ENCODE data around the gene CIB1. TPM values are rescaled to one million over a fixed set of nuclear protein-coding genes. Genes with fewer than 3 reads are reported as not detected.

The CIB1 gene
- total RNA-seq, 1 donor from 2014 or later = 42.7 TPM

GRCh38 chr15:90210593-90210992, 23.1 kb downstream of the CIB1 start:
- H3K4me1 ChIP-seq = peaks cover 64% of the 10 kb centered on the region
- DNase-seq (ENCODE audit: extremely low spot score in 2 of 2) = no peak

GRCh38 chr15:90209591-90209990, 24.1 kb downstream of the CIB1 start:
- H3K4me3 ChIP-seq = no peak overlapping the region
- peaks cover 72% of the 10 kb centered on the region for H3K4me1 ChIP-seq
- H3K36me3 ChIP-seq = no peaks in the 10 kb centered on the region
- intact Hi-C loops (cut with DNase I) = no loop called here
- H3K9me3 ChIP-seq = no peaks in the 10 kb centered on the region
- H3K27me3 ChIP-seq = no peaks in the 10 kb centered on the region
- peak overlapping the region; percentile 66 for H3K27ac ChIP-seq
- DNase-seq (ENCODE audit: extremely low spot score in 2 of 2) = no peak
- TF ChIP-seq, protein P1, sequence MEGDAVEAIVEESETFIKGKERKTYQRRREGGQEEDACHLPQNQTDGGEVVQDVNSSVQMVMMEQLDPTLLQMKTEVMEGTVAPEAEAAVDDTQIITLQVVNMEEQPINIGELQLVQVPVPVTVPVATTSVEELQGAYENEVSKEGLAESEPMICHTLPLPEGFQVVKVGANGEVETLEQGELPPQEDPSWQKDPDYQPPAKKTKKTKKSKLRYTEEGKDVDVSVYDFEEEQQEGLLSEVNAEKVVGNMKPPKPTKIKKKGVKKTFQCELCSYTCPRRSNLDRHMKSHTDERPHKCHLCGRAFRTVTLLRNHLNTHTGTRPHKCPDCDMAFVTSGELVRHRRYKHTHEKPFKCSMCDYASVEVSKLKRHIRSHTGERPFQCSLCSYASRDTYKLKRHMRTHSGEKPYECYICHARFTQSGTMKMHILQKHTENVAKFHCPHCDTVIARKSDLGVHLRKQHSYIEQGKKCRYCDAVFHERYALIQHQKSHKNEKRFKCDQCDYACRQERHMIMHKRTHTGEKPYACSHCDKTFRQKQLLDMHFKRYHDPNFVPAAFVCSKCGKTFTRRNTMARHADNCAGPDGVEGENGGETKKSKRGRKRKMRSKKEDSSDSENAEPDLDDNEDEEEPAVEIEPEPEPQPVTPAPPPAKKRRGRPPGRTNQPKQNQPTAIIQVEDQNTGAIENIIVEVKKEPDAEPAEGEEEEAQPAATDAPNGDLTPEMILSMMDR (IDR thresholded peaks at IDR 0.05) = no peak
- TF ChIP-seq POLR2A (IDR thresholded peaks at IDR 0.05) = no peak
- no peak for TF ChIP-seq POLR2AphosphoS5 (IDR thresholded peaks at IDR 0.05; ENCODE audit: insufficient read depth in 1 of 2, low read depth in 1 of 2)

More at GRCh38 chr15:90210593-90210992, 23.1 kb downstream of the CIB1 start:
- H3K27me3 ChIP-seq = no peaks in the 10 kb centered on the region
- H3K36me3 ChIP-seq = no peaks in the 10 kb centered on the region
- no peaks in the 10 kb centered on the region for H3K9me3 ChIP-seq
- TF ChIP-seq POLR2AphosphoS5 (IDR thresholded peaks at IDR 0.05; ENCODE audit: insufficient read depth in 1 of 2, low read depth in 1 of 2) (no peak), POLR2A (IDR thresholded peaks at IDR 0.05) (no peak)
- TF ChIP-seq, protein P1 (IDR thresholded peaks at IDR 0.05) = no peak
- intact Hi-C loops (cut with DNase I) = no loop called here
- H3K27ac ChIP-seq = peak overlapping the region; percentile 66
- no peak overlapping the region for H3K4me3 ChIP-seq

DNA sequence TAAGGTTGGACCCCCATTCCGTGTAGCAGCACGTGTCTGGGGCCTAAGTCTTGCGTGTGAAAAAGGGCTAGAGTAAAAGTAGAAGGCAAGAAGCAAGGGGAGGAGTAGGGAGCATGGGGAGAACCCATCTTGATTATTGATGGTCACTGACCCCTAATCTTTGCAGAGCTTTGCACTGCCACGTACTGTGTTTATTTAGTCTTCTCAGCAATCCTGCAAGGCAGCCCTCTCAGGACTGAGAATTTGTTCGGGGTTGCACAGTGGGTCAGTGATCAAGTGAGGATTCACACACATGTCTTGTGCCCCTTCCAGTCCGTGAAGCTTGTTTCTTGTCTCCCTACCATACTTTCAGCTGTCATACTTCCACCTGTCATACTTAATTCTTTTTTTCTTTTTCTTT, 25.4 kb downstream of the CIB1 start:
- peaks cover 77% of the 10 kb centered on the region for H3K4me1 ChIP-seq
- H3K27ac ChIP-seq = no peak overlapping the region
- H3K27me3 ChIP-seq = no peaks in the 10 kb centered on the region
- no peak for TF ChIP-seq POLR2A (IDR thresholded peaks at IDR 0.05)
- no peaks in the 10 kb centered on the region for H3K9me3 ChIP-seq
- no peak overlapping the region for H3K4me3 ChIP-seq
- intact Hi-C loops (cut with DNase I) = no loop called here
- H3K36me3 ChIP-seq = no peaks in the 10 kb centered on the region
- DNase-seq (ENCODE audit: extremely low spot score in 2 of 2) = no peak

- intact Hi-C loops (cut with DNase I) = no loop called here
- no peak overlapping the region for H3K27ac ChIP-seq
- no peaks in the 10 kb centered on the region for H3K9me3 ChIP-seq
- no peak for DNase-seq (ENCODE audit: extremely low spot score in 2 of 2)
- no peaks in the 10 kb centered on the region for H3K27me3 ChIP-seq
- TF ChIP-seq, protein P1 (IDR thresholded peaks at IDR 0.05) = no peak
- no peak for TF ChIP-seq POLR2AphosphoS5 (IDR thresholded peaks at IDR 0.05; ENCODE audit: insufficient read depth in 1 of 2, low read depth in 1 of 2)
- TF ChIP-seq POLR2A (IDR thresholded peaks at IDR 0.05) = no peak
- no peak overlapping the region for H3K4me3 ChIP-seq
- H3K4me1 ChIP-seq = peaks cover 77% of the 10 kb centered on the region
- no peaks in the 10 kb centered on the region for H3K36me3 ChIP-seq
These were observed 26.5 kb downstream of the CIB1 start for GRCh38 chr15:90207252-90207651.

- no peak for DNase-seq (ENCODE audit: extremely low spot score in 2 of 2)
- Histone ChIP-seq H3K27ac (no peak overlapping the region), H3K4me1 (peaks cover 72% of the 10 kb centered on the region), H3K9me3 (no peaks in the 10 kb centered on the region), H3K27me3 (no peaks in the 10 kb centered on the region), H3K36me3 (no peaks in the 10 kb centered on the region), H3K4me3 (no peak overlapping the region)
- intact Hi-C loops (cut with DNase I) = no loop called here
- TF ChIP-seq POLR2A (IDR thresholded peaks at IDR 0.05) (no peak), POLR2AphosphoS5 (IDR thresholded peaks at IDR 0.05; ENCODE audit: insufficient read depth in 1 of 2, low read depth in 1 of 2) (no peak)
- TF ChIP-seq, protein P1 (IDR thresholded peaks at IDR 0.05) = no peak
These were observed 27.9 kb downstream of the CIB1 start for GRCh38 chr15:90205886-90206285.

All from vagina (tissue), 2 donors.